Suprapubic skin (tissue), 4 donors: ENCODE data around the gene MET. TPM values are rescaled to one million over a fixed set of nuclear protein-coding genes. Genes with fewer than 3 reads are reported as not detected.
"Not testable (repeated sequence)": the region's sequence is repeated elsewhere in the genome, so short reads cannot be mapped to it uniquely, and the experiment has no call there.

Source experiments
- DNase-seq, 2 donors: peaks; one replicate each; pipeline ENCODE4 v3.0.0-alpha.2; 2019; ENCODE audit warnings: low spot score in 2 of 2
- H3K27ac ChIP-seq: fragments of 200-600 bp; sonication (generic); one replicate; pipeline ENCODE4 v1.5.1; 2019
- H3K27me3 ChIP-seq: fragments of 200-600 bp; sonication (generic); one replicate; pipeline ENCODE4 v1.5.1; 2019
- H3K36me3 ChIP-seq: fragments of 200-600 bp; sonication (generic); one replicate; pipeline ENCODE4 v1.5.1; 2019
- H3K4me1 ChIP-seq: fragments of 200-600 bp; sonication (generic); one replicate; pipeline ENCODE4 v1.5.1; 2019
- H3K4me3 ChIP-seq: fragments of 200-600 bp; sonication (generic); one replicate; pipeline ENCODE4 v1.5.1; 2019; ENCODE audit warnings: mild to moderate bottlenecking
- H3K9me3 ChIP-seq: fragments of 200-600 bp; sonication (generic); one replicate; pipeline ENCODE4 v1.5.1; 2019
- CTCF ChIP-seq, 2 donors: fragments of 200-600 bp in 1 of 2; fragments of 450-650 bp in 1 of 2; sonication (generic) in 1 of 2; IDR thresholded peaks; one replicate each; pipeline ENCODE4 v1.5.1; 2016 to 2019; ENCODE audit warnings: antibody characterized with exemption in 2 of 2, mild to moderate bottlenecking in 1 of 2, moderate library complexity in 1 of 2
- EP300 ChIP-seq: sonication (generic); formaldehyde crosslinking; IDR thresholded peaks from one replicate; pipeline ENCODE4 v1.6.1; 2017; ENCODE audit warnings: antibody characterized with exemption
- POLR2A ChIP-seq, 2 donors: fragments of 450-650 bp; IDR thresholded peaks; one replicate each; pipeline ENCODE4 v1.6.1; 2017; ENCODE audit warnings: antibody characterized with exemption in 2 of 2, mild to moderate bottlenecking in 2 of 2, moderate library complexity in 2 of 2
- POLR2AphosphoS5 ChIP-seq, 3 donors: sonication (generic); formaldehyde crosslinking; IDR thresholded peaks; one replicate each; pipeline ENCODE4 v1.6.1; 2017; ENCODE audit warnings: antibody characterized with exemption in 3 of 3
- WGBS: methylation state at CpG from one replicate; pipeline ENCODE4 v1.1.5; 2018; 5-methylcytosine and 5-hydroxymethylcytosine counted together
- total RNA-seq, 4 donors: library from RNA; depleted of rRNA; stranded (reverse); fragments of >200 nt; gene quantifications; one replicate each; pipeline ENCODE4 v1.1.0, GENCODE V29; 2016

Gene MET
- total RNA-seq, 4 donors from 2014 or later, result 22.8 to 41.2 (median 32.0) TPM

GRCh38 chr7:116715077-116715476 lies 43.1 kb downstream of the MET start:
- Histone ChIP-seq H3K27me3 (no peaks in the 10 kb centered on the region), H3K4me3 (no peak overlapping the region), H3K4me1 (peaks cover 19% of the 10 kb centered on the region), H3K36me3 (no peaks in the 10 kb centered on the region), H3K27ac (no peak overlapping the region), H3K9me3 (no peaks in the 10 kb centered on the region)
- TF ChIP-seq POLR2AphosphoS5 (IDR thresholded peaks at IDR 0.05), result no peak
- no peak for TF ChIP-seq EP300
- no peak for TF ChIP-seq POLR2A (IDR thresholded peaks at IDR 0.05)
- no peak for TF ChIP-seq CTCF (IDR thresholded peaks at IDR 0.05)
- DNase-seq, result no peak

GRCh38 chr7:116717137-116717536 lies 45.1 kb downstream of the MET start:
- Histone ChIP-seq H3K27ac (no peak overlapping the region), H3K27me3 (no peaks in the 10 kb centered on the region), H3K36me3 (no peaks in the 10 kb centered on the region), H3K4me1 (peaks cover 11% of the 10 kb centered on the region), H3K9me3 (no peaks in the 10 kb centered on the region), H3K4me3 (no peak overlapping the region)
- no peak for DNase-seq
- 32% methylated on average over 3 of the region's 3 CpGs for WGBS
- TF ChIP-seq POLR2A (IDR thresholded peaks at IDR 0.05) (no peak), CTCF (IDR thresholded peaks at IDR 0.05) (no peak), POLR2AphosphoS5 (IDR thresholded peaks at IDR 0.05) (no peak), EP300 (no peak)

GRCh38 chr7:116723959-116724529 lies 52.0 kb downstream of the MET start:
- not testable (repeated sequence) for H3K4me3 ChIP-seq, H3K36me3 ChIP-seq, DNase-seq, H3K27ac ChIP-seq, H3K27me3 ChIP-seq, H3K9me3 ChIP-seq
- H3K4me1 ChIP-seq, result peaks cover 11% of the 10 kb centered on the region
- 96% methylated on average over 31 of the region's 31 CpGs for WGBS

GRCh38 chr7:116724560-116725231 lies 52.7 kb downstream of the MET start:
- Histone ChIP-seq H3K27me3 (no peaks in the 10 kb centered on the region), H3K9me3 (no peaks in the 10 kb centered on the region), H3K4me3 (no peak overlapping the region), H3K36me3 (no peaks in the 10 kb centered on the region), H3K4me1 (peaks cover 11% of the 10 kb centered on the region), H3K27ac (no peak overlapping the region)
- no peak for DNase-seq
- 85% methylated on average over 5 of the region's 5 CpGs for WGBS
- no peak for TF ChIP-seq POLR2AphosphoS5 (IDR thresholded peaks at IDR 0.05)
- TF ChIP-seq CTCF (IDR thresholded peaks at IDR 0.05), result no peak
- TF ChIP-seq POLR2A (IDR thresholded peaks at IDR 0.05), result no peak
- TF ChIP-seq EP300, result no peak

GRCh38 chr7:116726149-116726548 lies 54.2 kb downstream of the MET start:
- H3K4me3 ChIP-seq, result no peak overlapping the region
- no peak for TF ChIP-seq CTCF (IDR thresholded peaks at IDR 0.05)
- no peak for TF ChIP-seq POLR2A (IDR thresholded peaks at IDR 0.05)
- no peak for TF ChIP-seq EP300
- no peak for TF ChIP-seq POLR2AphosphoS5 (IDR thresholded peaks at IDR 0.05)
- WGBS, result 87% methylated on average over 3 of the region's 3 CpGs
- no peak overlapping the region for H3K27ac ChIP-seq
- no peaks in the 10 kb centered on the region for H3K9me3 ChIP-seq
- no peaks in the 10 kb centered on the region for H3K27me3 ChIP-seq
- DNase-seq, result no peak
- no peaks in the 10 kb centered on the region for H3K36me3 ChIP-seq
- H3K4me1 ChIP-seq, result peaks cover 11% of the 10 kb centered on the region
